GM12878 (cell line): ENCODE measurements around the gene CD300A. TPM values are rescaled to one million over a fixed set of nuclear protein-coding genes. Genes with fewer than 3 reads are reported as not detected.

Experiments used
- ATAC-seq: fragments of 200-7000 bp; cut with Tn5 transposase; 3 replicates; pipeline ENCODE4 v1.9.1; 2020; ENCODE audit warnings: mild to moderate bottlenecking, moderate library complexity
- BruUV-seq: library from RNA; stranded (reverse); fragments of 400-500 nt; replicated peaks from 2 replicates; lab custom pipeline; 2021; lab: Mats Ljungman, UMichigan
- CTCF ChIA-PET: fragments of 300-600 bp; sonication (Branson Sonifier 250); formaldehyde crosslinking; extraction: SDS; loops from one replicate; lab custom pipeline; 2021; ENCODE audit warnings: inconsistent platforms; lab: Yijun Ruan, JAX
- POLR2A ChIA-PET: fragments of 350-600 bp; formaldehyde crosslinking; extraction: SDS; loops from one replicate; lab custom pipeline; 2021; ENCODE audit warnings: inconsistent platforms; lab: Charles Lee
- RAD21 ChIA-PET: fragments of 300-600 bp; sonication (Branson Sonifier 250); formaldehyde crosslinking; loops from one replicate; lab custom pipeline; 2023; ENCODE audit warnings: antibody characterized with exemption; ENCODE audit not compliant: unreplicated experiment; lab: Charles Lee
- SMC1A ChIA-PET: fragments of 300-600 bp; sonication (Branson Sonifier 250); formaldehyde crosslinking; loops from one replicate; lab custom pipeline; 2023; ENCODE audit not compliant: unreplicated experiment, uncharacterized antibody; lab: Charles Lee
- DNase-seq: peaks from one replicate; pipeline ENCODE4 v3.0.0-alpha.2; 2011; ENCODE audit warnings: low read depth, low spot score
- FAIRE-seq: peaks from 3 replicates; lab custom pipeline; 2011; peaks lifted over from hg19 to GRCh38; lab: Jason Lieb, UNC
- H2AFZ ChIP-seq: 2 replicates; pipeline ENCODE4 v1.6.0; 2011; ENCODE audit warnings: low read depth, low read length, control low read depth; ENCODE audit not compliant: control insufficient read depth
- H3K27ac ChIP-seq: 2 replicates; pipeline ENCODE4 v1.5.1; 2011; ENCODE audit warnings: control low read depth; ENCODE audit not compliant: control insufficient read depth, insufficient read depth
- H3K27me3 ChIP-seq, 2 experiments: replicated peaks in 1 of 2; 2 replicates each; pipeline versions ENCODE4 v1.6.0 to v1.6.1; 2011; ENCODE audit warnings: low read length in 1 of 2; ENCODE audit not compliant: control insufficient read depth in 2 of 2, insufficient read depth in 2 of 2
- H3K36me3 ChIP-seq, 2 experiments: 2 replicates each; pipeline ENCODE4 v1.5.1; 2011; ENCODE audit warnings: low read length in 1 of 2; ENCODE audit not compliant: control insufficient read depth in 2 of 2, insufficient read depth in 2 of 2
- H3K4me1 ChIP-seq: 2 replicates; pipeline ENCODE4 v1.6.1; 2011; ENCODE audit warnings: mild to moderate bottlenecking, low read length, moderate library complexity, mixed read lengths; ENCODE audit not compliant: control insufficient read depth, insufficient read depth
- H3K4me2 ChIP-seq: 2 replicates; pipeline ENCODE4 v1.6.0; 2011; ENCODE audit warnings: control low read depth; ENCODE audit not compliant: control insufficient read depth, insufficient read depth
- H3K4me3 ChIP-seq: fragments of 200-600 bp; sonication (generic); 2 replicates; pipeline ENCODE4 v1.5.1; 2016
- H3K79me2 ChIP-seq: 2 replicates; pipeline ENCODE4 v1.6.0; 2011; ENCODE audit warnings: low read length; ENCODE audit not compliant: control insufficient read depth, insufficient read depth
- H3K9ac ChIP-seq: 2 replicates; pipeline ENCODE4 v1.8.0; 2011; ENCODE audit warnings: low read length, control low read depth, mixed read lengths; ENCODE audit not compliant: control insufficient read depth, insufficient read depth
- H3K9me3 ChIP-seq: replicated peaks from 3 replicates; pipeline ENCODE4 v1.5.1; 2011; ENCODE audit warnings: mild to moderate bottlenecking, low read length; ENCODE audit not compliant: control insufficient read depth, insufficient read depth
- H4K20me1 ChIP-seq: 2 replicates; pipeline ENCODE4 v1.6.0; 2011; ENCODE audit not compliant: control insufficient read depth, insufficient read depth
- BACH1 ChIP-seq: fragments of 450-650 bp; IDR thresholded peaks from 2 replicates; pipeline ENCODE4 v1.6.1; 2017; ENCODE audit warnings: mild to moderate bottlenecking, borderline replicate concordance
- EGR1 ChIP-seq, 2 experiments: IDR thresholded peaks; 1 replicate in 1 of 2; 2 replicates in 1 of 2; pipeline ENCODE4 v1.6.1; 2011 to 2012; ENCODE audit warnings: low read depth in 2 of 2, low read length in 2 of 2, borderline replicate concordance in 1 of 2, mild to moderate bottlenecking in 1 of 2, moderate library complexity in 1 of 2
- MEF2A ChIP-seq: IDR thresholded peaks from 2 replicates; pipeline ENCODE4 v1.6.1; 2011; ENCODE audit warnings: low read depth, mild to moderate bottlenecking, low read length, moderate library complexity; ENCODE audit not compliant: insufficient read depth
- RFX5 ChIP-seq: IDR thresholded peaks from 2 replicates; pipeline ENCODE4 v1.6.1; 2011; ENCODE audit warnings: low read depth, low read length, improper control_type of control experiment
- TCF7 ChIP-seq: IDR thresholded peaks from 2 replicates; pipeline ENCODE4 v1.6.1; 2014; ENCODE audit warnings: antibody characterized with exemption, borderline replicate concordance
- WRNIP1 ChIP-seq: IDR thresholded peaks from 2 replicates; pipeline ENCODE4 v1.6.1; 2011; ENCODE audit warnings: low read depth, low read length, improper control_type of control experiment, borderline replicate concordance
- ZNF217 ChIP-seq: fragments of 450-650 bp; IDR thresholded peaks from 2 replicates; pipeline ENCODE4 v1.6.1; 2017; ENCODE audit warnings: antibody characterized with exemption, mild to moderate bottlenecking
- WGBS: methylation state at CpG from one replicate; pipeline ENCODE4 v1.1.6; 2016; ENCODE audit warnings: low lambda C conversion rate; ENCODE audit not compliant: insufficient replicate concordance, insufficient coverage; ENCODE audit errors: missing lambda C conversion rate; 5-methylcytosine and 5-hydroxymethylcytosine counted together
- in situ Hi-C: fragments of 300-500 bp; cut with MboI; formaldehyde crosslinking; loops from 9 replicates; pipeline ENCODE4 v1.14.3; 2018; ENCODE audit warnings: mixed read lengths
- intact Hi-C: fragments of 100-400 bp; cut with micrococcal nuclease; formaldehyde crosslinking; loops from one replicate; pipeline ENCODE4 v1.14.2; 2022; ENCODE audit not compliant: unreplicated experiment
- polyA plus RNA-seq, 11 experiments: library from polyadenylated mRNA; depleted of rRNA in 4 of 11; unstranded in 6 of 11; stranded (reverse) in 5 of 11; fragments of >200 nt; fragmentation: Nextera tagmentation in 4 of 11; fragmentation: Illumina TruSeq in 1 of 11; extraction: Ambion mirVana in 4 of 11; extraction: Trizol in 1 of 11; gene quantifications; 1 replicate in 1 of 11; 2 replicates in 10 of 11; pipeline versions ENCODE4 v1.2.1 to v1.2.3, GENCODE V29; 2011 to 2016; ENCODE audit warnings: inconsistent platforms in 2 of 11, missing spikeins in 2 of 11, low read depth in 1 of 11
- total RNA-seq, 4 experiments: library from RNA; depleted of rRNA in 3 of 4; stranded (reverse); fragments of >200 nt in 3 of 4; fragmentation: Illumina TruSeq in 1 of 4; extraction: Trizol in 1 of 4; gene quantifications; 2 replicates each; pipeline versions ENCODE4 v1.2.1 to v1.2.3, GENCODE V29; 2013 to 2021
- TF ChIP-seq, protein P1 (sequence below): IDR thresholded peaks from 2 replicates; pipeline ENCODE4 v1.6.1; 2011; ENCODE audit warnings: low read depth, mild to moderate bottlenecking, low read length, moderate library complexity, borderline replicate concordance; ENCODE audit errors: extremely low read depth

The CD300A gene
- total and polyA plus RNA-seq, 10 of the 15 experiments (the other 5 are each of a cell fraction or from before 2014, with no cell fraction given): 10.6 to 128 (median 36.1) TPM

DNA sequence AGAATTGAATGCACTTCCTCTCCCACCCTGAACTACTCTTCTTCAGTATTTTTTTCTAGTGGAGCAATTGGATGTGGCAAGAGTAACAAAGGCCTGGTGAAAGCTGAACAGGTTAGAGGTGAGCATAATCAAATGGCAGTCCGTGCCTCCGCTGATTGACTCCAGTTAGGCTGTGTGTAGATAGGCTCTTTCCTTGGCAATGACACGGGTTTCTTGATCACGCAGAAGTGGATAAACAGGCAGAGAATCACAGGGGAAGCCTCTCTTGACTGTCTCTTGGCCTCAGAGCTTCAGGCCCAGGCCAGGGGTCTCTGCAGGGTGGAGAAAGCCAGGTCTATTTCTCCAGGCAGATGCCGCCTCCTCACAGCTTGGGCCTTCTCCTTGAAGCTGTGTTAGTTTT is 60.6 kb downstream of the CD300A start:
- Histone ChIP-seq H3K27me3 (no peaks in the 10 kb centered on the region; a peak in 1 of 4 replicates), H3K4me3 (no peak overlapping the region), H4K20me1 (no peaks in the 10 kb centered on the region), H3K9me3 (no peaks in the 10 kb centered on the region; the same call in 2 of the 3 replicates), H2AFZ (no peak overlapping the region), H3K79me2 (no peaks in the 10 kb centered on the region), H3K36me3 (no peaks in the 10 kb centered on the region), H3K27ac (no peak overlapping the region), H3K4me2 (no peak overlapping the region), H3K9ac (no peak overlapping the region), H3K4me1 (peaks cover 4% of the 10 kb centered on the region)
- 38% methylated on average over 5 of the region's 5 CpGs for WGBS
- intact Hi-C loops (no loop called here), in situ Hi-C loops (no loop called here)
- no peak for DNase-seq
- ChIA-PET RAD21 (interaction anchor here (1.0 to 4.7 kb wide), 6 partner anchors 11 to 148 kb away, joined by 3 to 22 read pairs (median 5); partner anchors contain the start of gene CD300A), CTCF (interaction anchor here (0.6 to 2.6 kb wide), 3 partner anchors 70 to 227 kb away, joined by 3 to 10 read pairs (median 3); no protein-coding TSS in a partner anchor), POLR2A (interaction anchor here (1.0 to 1.9 kb wide), 2 partner anchors 61 to 63 kb away, joined by 3 to 4 read pairs; partner anchors contain the start of gene CD300A), SMC1A (interaction anchor here (0.7 to 7.5 kb wide), 4 partner anchors 16 to 148 kb away, joined by 4 to 45 read pairs (median 6); no protein-coding TSS in a partner anchor)
- BruUV-seq: no TSS peak
- ATAC-seq: no peak
- FAIRE-seq: no peak
- TF ChIP-seq WRNIP1 (no peak), BACH1 (no peak), RFX5 (no peak), ZNF217 (no peak), MEF2A (no peak), EGR1 (IDR thresholded peaks at IDR 0.05; ENCODE audit: borderline replicate concordance in 1 of 2, low read depth in 2 of 2, low read length in 2 of 2) (no peak), TCF7 (no peak)
- TF ChIP-seq, protein P1, sequence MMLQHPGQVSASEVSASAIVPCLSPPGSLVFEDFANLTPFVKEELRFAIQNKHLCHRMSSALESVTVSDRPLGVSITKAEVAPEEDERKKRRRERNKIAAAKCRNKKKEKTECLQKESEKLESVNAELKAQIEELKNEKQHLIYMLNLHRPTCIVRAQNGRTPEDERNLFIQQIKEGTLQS: no peak
